ENCODE results near the gene BYSL.

GRCh38 chr6:41970436-41970846 is 49.1 kb downstream of the BYSL start:
- TF ChIP-seq, protein P1, sequence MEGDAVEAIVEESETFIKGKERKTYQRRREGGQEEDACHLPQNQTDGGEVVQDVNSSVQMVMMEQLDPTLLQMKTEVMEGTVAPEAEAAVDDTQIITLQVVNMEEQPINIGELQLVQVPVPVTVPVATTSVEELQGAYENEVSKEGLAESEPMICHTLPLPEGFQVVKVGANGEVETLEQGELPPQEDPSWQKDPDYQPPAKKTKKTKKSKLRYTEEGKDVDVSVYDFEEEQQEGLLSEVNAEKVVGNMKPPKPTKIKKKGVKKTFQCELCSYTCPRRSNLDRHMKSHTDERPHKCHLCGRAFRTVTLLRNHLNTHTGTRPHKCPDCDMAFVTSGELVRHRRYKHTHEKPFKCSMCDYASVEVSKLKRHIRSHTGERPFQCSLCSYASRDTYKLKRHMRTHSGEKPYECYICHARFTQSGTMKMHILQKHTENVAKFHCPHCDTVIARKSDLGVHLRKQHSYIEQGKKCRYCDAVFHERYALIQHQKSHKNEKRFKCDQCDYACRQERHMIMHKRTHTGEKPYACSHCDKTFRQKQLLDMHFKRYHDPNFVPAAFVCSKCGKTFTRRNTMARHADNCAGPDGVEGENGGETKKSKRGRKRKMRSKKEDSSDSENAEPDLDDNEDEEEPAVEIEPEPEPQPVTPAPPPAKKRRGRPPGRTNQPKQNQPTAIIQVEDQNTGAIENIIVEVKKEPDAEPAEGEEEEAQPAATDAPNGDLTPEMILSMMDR (IDR thresholded peaks at IDR 0.05; ENCODE audit: extremely low read depth in 1 of 2, insufficient read depth in 1 of 2, low read depth in 1 of 2, low read length in 2 of 2): no peak
- TF ChIP-seq, protein P2, sequence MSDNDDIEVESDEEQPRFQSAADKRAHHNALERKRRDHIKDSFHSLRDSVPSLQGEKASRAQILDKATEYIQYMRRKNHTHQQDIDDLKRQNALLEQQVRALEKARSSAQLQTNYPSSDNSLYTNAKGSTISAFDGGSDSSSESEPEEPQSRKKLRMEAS (IDR thresholded peaks at IDR 0.05; ENCODE audit: insufficient read depth, insufficient read length): no peak
- no peak for TF ChIP-seq GATA2 (IDR thresholded peaks at IDR 0.05; ENCODE audit: insufficient read depth, insufficient read length, low read depth, low read length)
- TF ChIP-seq POLR2A (IDR thresholded peaks at IDR 0.05; ENCODE audit: low read depth, low read length): no peak
- TF ChIP-seq JUN (IDR thresholded peaks at IDR 0.05; ENCODE audit: borderline replicate concordance, insufficient read depth, insufficient read length, low read depth): no peak
- TF ChIP-seq MYC (IDR thresholded peaks at IDR 0.05; ENCODE audit: low read depth, low read length): no peak
- no peak for TF ChIP-seq FOS (IDR thresholded peaks at IDR 0.05; ENCODE audit: borderline replicate concordance, insufficient read depth, low read length)

Data from endothelial cell of umbilical vein (primary cell).